Endothelial cell of umbilical vein (primary cell): Measurements from ENCODE around the gene OSBPL10.
"Not testable (repeated sequence)": the region's sequence is repeated elsewhere in the genome, so short reads cannot be mapped to it uniquely, and the experiment has no call there.

Experiments used
- CTCF ChIP-seq, 2 donors: IDR thresholded peaks; 1 replicate in 1 of 2; 2 replicates in 1 of 2; pipeline ENCODE4 v1.5.1; 2011; ENCODE audit warnings: low read length in 2 of 2, mild to moderate bottlenecking in 2 of 2, moderate library complexity in 2 of 2, control low read depth in 1 of 2, inconsistent platforms in 1 of 2, low read depth in 1 of 2; ENCODE audit not compliant: insufficient read depth in 1 of 2; ENCODE audit errors: extremely low read depth in 1 of 2
- EZH2 ChIP-seq: IDR thresholded peaks from 2 replicates; pipeline ENCODE4 v1.6.1; 2012; ENCODE audit warnings: borderline replicate concordance, low read depth, mild to moderate bottlenecking, moderate library complexity, low read length, inconsistent platforms; ENCODE audit not compliant: severe bottlenecking
- FOS ChIP-seq: IDR thresholded peaks from 2 replicates; pipeline ENCODE4 v1.6.1; 2011; ENCODE audit warnings: mild to moderate bottlenecking, low read length, moderate library complexity, borderline replicate concordance; ENCODE audit not compliant: insufficient read depth
- MAX ChIP-seq: IDR thresholded peaks from 2 replicates; pipeline ENCODE4 v1.6.1; 2011; ENCODE audit not compliant: insufficient read depth, insufficient read length
- POLR2A ChIP-seq: IDR thresholded peaks from 2 replicates; pipeline ENCODE4 v1.6.1; 2012; ENCODE audit warnings: low read depth, mild to moderate bottlenecking, control low read depth, low read length
- POLR2AphosphoS5 ChIP-seq: IDR thresholded peaks from 2 replicates; pipeline ENCODE4 v1.6.1; 2012; ENCODE audit warnings: low read depth, mild to moderate bottlenecking, control low read depth, low read length, moderate library complexity; ENCODE audit not compliant: insufficient read depth

DNA sequence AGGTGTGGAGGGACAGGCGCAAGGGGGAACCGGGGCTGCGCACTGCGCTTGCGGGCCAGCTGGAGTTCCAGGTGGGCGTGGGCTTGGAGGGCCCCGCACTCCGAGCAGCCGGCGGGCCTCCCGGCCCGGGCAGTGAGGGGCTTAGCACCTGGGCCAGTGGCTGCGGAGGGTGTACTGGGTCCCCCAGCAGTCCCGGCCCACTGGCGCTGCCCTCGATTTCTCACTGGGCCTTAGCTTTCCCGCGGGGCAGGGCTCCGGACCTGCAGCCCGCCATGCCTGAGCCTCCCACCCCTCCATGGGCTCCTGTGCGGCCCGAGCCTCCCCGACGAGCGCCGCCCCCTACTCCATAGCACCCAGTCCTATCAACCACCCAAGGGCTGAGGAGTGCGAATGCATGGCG is 111.0 kb downstream of the OSBPL10 start:
- TF ChIP-seq CTCF (IDR thresholded peaks at IDR 0.05; ENCODE audit: extremely low read depth in 1 of 2, insufficient read depth in 1 of 2, low read depth in 1 of 2, low read length in 2 of 2); MAX; EZH2; POLR2AphosphoS5; POLR2A; FOS: not testable (repeated sequence)
